Measurements from ENCODE around the gene SLC38A1.

The SLC38A1 gene

GRCh38 chr12:46246021-46246700 lies 22.7 kb downstream of the SLC38A1 start:
- TF ChIP-seq FOXM1 (IDR thresholded peaks at IDR 0.05; ENCODE audit: borderline replicate concordance, low read depth) (no peak), RAD21 (IDR thresholded peaks at IDR 0.05; ENCODE audit: low read depth) (no peak), EGR1 (IDR thresholded peaks at IDR 0.05) (no peak), ZBTB7A (IDR thresholded peaks at IDR 0.05; ENCODE audit: low read depth) (no peak), CEBPB (IDR thresholded peaks at IDR 0.05) (no peak), TEAD4 (IDR thresholded peaks at IDR 0.05) (no peak), TCF12 (IDR thresholded peaks at IDR 0.05; ENCODE audit: low read depth) (no peak), TAF1 (IDR thresholded peaks at IDR 0.05; ENCODE audit: low read depth) (no peak), EP300 (IDR thresholded peaks at IDR 0.05; ENCODE audit: borderline replicate concordance) (no peak), CREB1 (IDR thresholded peaks at IDR 0.05; ENCODE audit: low read depth) (no peak)
- TF ChIP-seq, protein P1, sequence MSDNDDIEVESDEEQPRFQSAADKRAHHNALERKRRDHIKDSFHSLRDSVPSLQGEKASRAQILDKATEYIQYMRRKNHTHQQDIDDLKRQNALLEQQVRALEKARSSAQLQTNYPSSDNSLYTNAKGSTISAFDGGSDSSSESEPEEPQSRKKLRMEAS (IDR thresholded peaks at IDR 0.05), result no peak

DNA sequence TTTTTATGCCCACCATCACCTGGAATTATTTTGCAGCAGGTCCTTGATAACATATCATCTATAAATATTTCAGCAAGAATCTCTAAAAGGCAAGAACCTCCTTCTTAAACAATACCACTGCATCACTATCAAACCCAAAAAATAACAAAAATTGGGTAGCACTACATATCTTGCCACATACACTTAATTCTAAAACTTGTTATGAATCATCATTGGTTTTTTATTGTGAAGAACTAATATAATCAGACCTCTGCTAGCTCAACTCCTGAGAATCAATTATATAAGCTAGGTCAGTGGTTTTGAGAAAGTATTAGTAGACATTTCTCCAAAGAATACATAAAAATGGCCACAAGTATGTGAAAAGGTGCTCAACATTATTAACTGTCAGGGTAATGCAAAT lies 23.8 kb downstream of the SLC38A1 start:
- TF ChIP-seq TEAD4 (IDR thresholded peaks at IDR 0.05) (no peak), EGR1 (IDR thresholded peaks at IDR 0.05) (no peak), EP300 (IDR thresholded peaks at IDR 0.05; ENCODE audit: borderline replicate concordance) (no peak), REST (IDR thresholded peaks at IDR 0.05; ENCODE audit: low read depth) (no peak), USF1 (IDR thresholded peaks at IDR 0.05) (no peak), YY1 (IDR thresholded peaks at IDR 0.05; ENCODE audit: low read depth) (no peak), CREB1 (IDR thresholded peaks at IDR 0.05; ENCODE audit: low read depth) (no peak), RAD21 (IDR thresholded peaks at IDR 0.05; ENCODE audit: low read depth) (no peak)

DNA sequence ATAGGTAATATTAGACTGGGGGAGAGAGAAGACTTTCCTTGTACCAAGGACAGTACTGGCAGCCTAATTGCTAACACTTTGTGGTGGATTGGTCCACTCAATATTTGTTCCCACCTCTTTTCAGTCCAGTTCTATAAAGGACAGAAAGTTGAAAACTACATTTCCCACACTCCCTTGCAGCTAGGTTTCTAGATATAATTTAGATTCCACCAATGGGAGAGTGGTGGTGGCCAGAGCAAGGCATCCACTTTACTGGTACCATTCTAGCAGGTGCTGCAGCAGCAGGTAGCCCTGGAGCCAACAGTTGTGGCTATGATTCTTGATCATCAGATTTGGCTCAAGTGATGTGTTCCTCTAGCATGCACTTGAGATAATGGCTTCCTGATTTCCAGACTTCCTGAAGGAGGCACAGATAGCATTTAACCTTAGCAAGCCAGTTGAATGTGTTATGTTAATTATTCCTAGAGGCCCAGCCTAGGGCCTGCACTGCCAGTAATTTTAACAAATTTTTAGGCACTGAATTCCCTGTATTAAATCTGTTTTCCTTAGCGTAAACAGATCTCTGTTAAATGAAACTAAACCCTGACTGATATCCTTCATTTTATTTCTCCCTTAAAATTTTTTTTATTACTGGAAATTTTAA lies 24.4 kb downstream of the SLC38A1 start:
- no peak for TF ChIP-seq TEAD4 (IDR thresholded peaks at IDR 0.05)
- TF ChIP-seq CREB1 (IDR thresholded peaks at IDR 0.05; ENCODE audit: low read depth), result no peak
- no peak for TF ChIP-seq EGR1 (IDR thresholded peaks at IDR 0.05)
- no peak for TF ChIP-seq YY1 (IDR thresholded peaks at IDR 0.05; ENCODE audit: low read depth)
- no peak for TF ChIP-seq TCF12 (IDR thresholded peaks at IDR 0.05; ENCODE audit: low read depth)
- TF ChIP-seq ZBTB7A (IDR thresholded peaks at IDR 0.05; ENCODE audit: low read depth), result no peak
- TF ChIP-seq, protein P1 (IDR thresholded peaks at IDR 0.05), result no peak
- no peak for TF ChIP-seq FOXM1 (IDR thresholded peaks at IDR 0.05; ENCODE audit: borderline replicate concordance, low read depth)
- TF ChIP-seq RAD21 (IDR thresholded peaks at IDR 0.05; ENCODE audit: low read depth), result no peak
- no peak for TF ChIP-seq TAF1 (IDR thresholded peaks at IDR 0.05; ENCODE audit: low read depth)
- no peak for TF ChIP-seq CEBPB (IDR thresholded peaks at IDR 0.05)
- TF ChIP-seq EP300 (IDR thresholded peaks at IDR 0.05; ENCODE audit: borderline replicate concordance), result no peak
- TF ChIP-seq USF1 (IDR thresholded peaks at IDR 0.05), result no peak
- TF ChIP-seq NFIC (IDR thresholded peaks at IDR 0.05), result no peak
- no peak for TF ChIP-seq REST (IDR thresholded peaks at IDR 0.05; ENCODE audit: low read depth)

DNA sequence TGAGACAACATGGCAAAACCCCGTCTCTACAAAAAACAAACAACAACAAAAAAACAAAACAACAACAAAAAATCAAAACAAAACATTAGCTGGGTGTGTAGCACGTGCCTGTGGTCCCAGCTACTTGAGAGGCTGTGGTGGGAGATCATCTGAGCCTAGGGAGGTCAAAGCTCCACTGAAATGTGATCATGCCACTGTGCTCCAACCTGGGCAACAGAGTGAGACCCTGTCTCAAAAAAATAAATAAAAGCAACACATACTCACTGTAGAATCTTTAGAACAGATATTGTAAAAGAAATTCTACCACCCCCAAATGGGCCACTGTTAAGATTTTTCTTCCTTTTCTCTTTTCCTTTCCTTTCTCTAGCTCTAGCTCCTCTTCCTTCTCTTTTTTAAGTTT lies 26.3 kb downstream of the SLC38A1 start:
- TF ChIP-seq ZBTB7A (IDR thresholded peaks at IDR 0.05; ENCODE audit: low read depth) (no peak), CEBPB (IDR thresholded peaks at IDR 0.05) (no peak), RAD21 (IDR thresholded peaks at IDR 0.05; ENCODE audit: low read depth) (no peak), CREB1 (IDR thresholded peaks at IDR 0.05; ENCODE audit: low read depth) (no peak), TCF12 (IDR thresholded peaks at IDR 0.05; ENCODE audit: low read depth) (no peak), REST (IDR thresholded peaks at IDR 0.05; ENCODE audit: low read depth) (no peak), TAF1 (IDR thresholded peaks at IDR 0.05; ENCODE audit: low read depth) (no peak), TEAD4 (IDR thresholded peaks at IDR 0.05) (no peak), EGR1 (IDR thresholded peaks at IDR 0.05) (no peak), YY1 (IDR thresholded peaks at IDR 0.05; ENCODE audit: low read depth) (no peak), NFIC (IDR thresholded peaks at IDR 0.05) (no peak), USF1 (IDR thresholded peaks at IDR 0.05) (no peak), EP300 (IDR thresholded peaks at IDR 0.05; ENCODE audit: borderline replicate concordance) (no peak)
- TF ChIP-seq, protein P1 (IDR thresholded peaks at IDR 0.05), result no peak

Measured in Ishikawa (cell line).